ENCODE data around the gene BTBD9.

Gene BTBD9

DNA sequence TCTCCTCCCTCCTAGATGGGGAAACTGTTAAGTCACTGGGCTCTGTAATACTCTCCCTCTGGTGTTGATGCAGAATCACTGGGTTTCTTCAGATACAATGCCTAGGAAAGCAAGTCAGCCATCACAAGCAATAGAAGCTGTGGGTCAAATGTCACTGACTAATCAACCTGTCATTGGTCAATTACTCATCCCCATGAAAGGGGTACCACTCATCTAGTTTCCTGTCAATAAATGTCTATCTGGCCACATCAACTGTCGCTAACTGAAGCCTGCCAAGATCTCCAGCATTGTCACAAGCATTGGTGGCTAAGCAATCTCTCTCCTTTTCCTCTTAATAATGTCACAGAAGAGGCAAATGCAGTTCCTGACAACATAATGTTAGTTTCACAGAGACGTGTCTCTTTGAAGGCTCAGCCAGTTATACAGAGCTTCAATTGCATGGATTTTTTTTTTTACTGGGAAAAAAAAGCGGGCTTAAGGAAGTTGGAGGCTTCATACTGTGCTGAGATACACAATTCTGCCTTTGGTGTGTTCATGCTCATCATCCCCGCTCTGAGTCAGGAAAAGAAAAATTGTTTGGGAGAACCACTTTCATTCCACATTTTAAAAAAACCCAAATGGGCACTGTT, 355.9 kb downstream of the BTBD9 start:
- H3K27me3 ChIP-seq (ENCODE audit: control insufficient read depth, low read length), result peaks cover 6% of the 10 kb centered on the region; the same call in 1 of the 2 replicates
- H3F3A ChIP-seq (ENCODE audit: control insufficient read depth, insufficient read depth), result no peaks in the 10 kb centered on the region
- H3K9me2 ChIP-seq (replicated peaks; ENCODE audit: control insufficient read depth, low read length), result no peaks in the 10 kb centered on the region
- no peaks in the 10 kb centered on the region for H3K9me3 ChIP-seq (ENCODE audit: control insufficient read depth, insufficient read depth, low read length)
- no peak overlapping the region for H3K4me2 ChIP-seq (ENCODE audit: low read length)
- H4K20me1 ChIP-seq (ENCODE audit: control insufficient read depth, insufficient read depth, low read depth, low read length), result no peaks in the 10 kb centered on the region
- H3K4me1 ChIP-seq (ENCODE audit: control insufficient read depth, low read length), result no peaks in the 10 kb centered on the region
- no peak overlapping the region for H3K27ac ChIP-seq (ENCODE audit: low read depth, low read length)
- no peak for TF ChIP-seq EZH2phosphoT487 (IDR thresholded peaks at IDR 0.05; ENCODE audit: borderline replicate concordance, low read length)
- TF ChIP-seq, protein P1, sequence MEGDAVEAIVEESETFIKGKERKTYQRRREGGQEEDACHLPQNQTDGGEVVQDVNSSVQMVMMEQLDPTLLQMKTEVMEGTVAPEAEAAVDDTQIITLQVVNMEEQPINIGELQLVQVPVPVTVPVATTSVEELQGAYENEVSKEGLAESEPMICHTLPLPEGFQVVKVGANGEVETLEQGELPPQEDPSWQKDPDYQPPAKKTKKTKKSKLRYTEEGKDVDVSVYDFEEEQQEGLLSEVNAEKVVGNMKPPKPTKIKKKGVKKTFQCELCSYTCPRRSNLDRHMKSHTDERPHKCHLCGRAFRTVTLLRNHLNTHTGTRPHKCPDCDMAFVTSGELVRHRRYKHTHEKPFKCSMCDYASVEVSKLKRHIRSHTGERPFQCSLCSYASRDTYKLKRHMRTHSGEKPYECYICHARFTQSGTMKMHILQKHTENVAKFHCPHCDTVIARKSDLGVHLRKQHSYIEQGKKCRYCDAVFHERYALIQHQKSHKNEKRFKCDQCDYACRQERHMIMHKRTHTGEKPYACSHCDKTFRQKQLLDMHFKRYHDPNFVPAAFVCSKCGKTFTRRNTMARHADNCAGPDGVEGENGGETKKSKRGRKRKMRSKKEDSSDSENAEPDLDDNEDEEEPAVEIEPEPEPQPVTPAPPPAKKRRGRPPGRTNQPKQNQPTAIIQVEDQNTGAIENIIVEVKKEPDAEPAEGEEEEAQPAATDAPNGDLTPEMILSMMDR (IDR thresholded peaks at IDR 0.05; ENCODE audit: low read depth, low read length, poor library complexity, severe bottlenecking), result no peak
- no peaks in the 10 kb centered on the region for H3K79me2 ChIP-seq (ENCODE audit: control insufficient read depth, low read length)
- H3K4me3 ChIP-seq (ENCODE audit: low read length), result no peak overlapping the region
- no peaks in the 10 kb centered on the region for H3K36me3 ChIP-seq (ENCODE audit: control insufficient read depth, low read length)

DNA sequence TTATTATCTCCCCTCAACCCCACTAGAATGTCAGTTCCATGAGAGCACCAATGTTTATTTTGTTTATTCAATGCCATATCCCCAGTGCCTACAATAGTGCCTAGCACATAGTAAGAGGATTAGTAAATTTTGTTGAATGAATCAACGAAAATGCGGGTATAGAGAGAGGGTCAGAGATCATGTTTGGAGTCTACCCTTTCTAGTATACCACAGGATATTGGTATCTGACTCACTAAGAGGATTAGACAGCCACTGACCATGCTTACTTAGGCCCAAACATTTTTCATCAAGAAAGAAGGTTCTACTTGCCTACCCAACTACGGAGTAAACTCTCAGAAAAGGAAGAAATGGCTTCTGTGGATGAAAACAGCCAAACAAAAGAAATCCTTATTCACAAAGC, 356.8 kb downstream of the BTBD9 start:
- no peak overlapping the region for H3K27ac ChIP-seq (ENCODE audit: low read depth, low read length)
- H3K4me3 ChIP-seq (ENCODE audit: low read length), result no peak overlapping the region
- H3K79me2 ChIP-seq (ENCODE audit: control insufficient read depth, low read length), result no peaks in the 10 kb centered on the region
- TF ChIP-seq, protein P1 (IDR thresholded peaks at IDR 0.05; ENCODE audit: low read depth, low read length, poor library complexity, severe bottlenecking), result no peak
- TF ChIP-seq EZH2phosphoT487 (IDR thresholded peaks at IDR 0.05; ENCODE audit: borderline replicate concordance, low read length), result no peak
- H3K27me3 ChIP-seq (ENCODE audit: control insufficient read depth, low read length), result peaks cover 10% of the 10 kb centered on the region; the same call in 1 of the 2 replicates
- H4K20me1 ChIP-seq (ENCODE audit: control insufficient read depth, insufficient read depth, low read depth, low read length), result no peaks in the 10 kb centered on the region
- H3K36me3 ChIP-seq (ENCODE audit: control insufficient read depth, low read length), result no peaks in the 10 kb centered on the region
- H3K4me2 ChIP-seq (ENCODE audit: low read length), result no peak overlapping the region
- H3K4me1 ChIP-seq (ENCODE audit: control insufficient read depth, low read length), result no peaks in the 10 kb centered on the region
- no peaks in the 10 kb centered on the region for H3F3A ChIP-seq (ENCODE audit: control insufficient read depth, insufficient read depth)
- H3K9me3 ChIP-seq (ENCODE audit: control insufficient read depth, insufficient read depth, low read length), result no peaks in the 10 kb centered on the region
- no peaks in the 10 kb centered on the region for H3K9me2 ChIP-seq (replicated peaks; ENCODE audit: control insufficient read depth, low read length)

DNA sequence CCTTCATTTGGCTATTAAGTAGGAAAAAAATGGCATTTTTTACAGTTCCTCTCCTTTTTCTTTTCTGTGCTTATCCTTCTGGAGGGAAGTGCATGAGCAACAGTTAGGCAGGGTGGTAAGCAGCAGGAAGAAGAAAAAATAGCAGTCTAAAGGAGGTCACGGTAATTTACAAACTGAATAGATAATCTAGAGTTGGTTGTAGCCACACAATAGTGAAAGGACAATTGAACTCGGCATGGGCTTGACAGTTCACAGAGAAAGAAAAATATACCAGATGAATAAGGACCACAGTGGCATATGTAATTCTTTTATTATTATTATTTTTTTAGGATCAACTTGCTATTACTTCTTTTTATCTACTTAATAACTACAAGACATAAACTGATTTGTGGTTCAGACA, 358.6 kb downstream of the BTBD9 start:
- Histone ChIP-seq H3K79me2 (ENCODE audit: control insufficient read depth, low read length) (no peaks in the 10 kb centered on the region), H3K9me2 (replicated peaks; ENCODE audit: control insufficient read depth, low read length) (no peaks in the 10 kb centered on the region), H3K9me3 (ENCODE audit: control insufficient read depth, insufficient read depth, low read length) (no peaks in the 10 kb centered on the region), H3K4me3 (ENCODE audit: low read length) (no peak overlapping the region), H4K20me1 (ENCODE audit: control insufficient read depth, insufficient read depth, low read depth, low read length) (no peaks in the 10 kb centered on the region), H3K4me2 (ENCODE audit: low read length) (no peak overlapping the region), H3K27me3 (ENCODE audit: control insufficient read depth, low read length) (peaks cover 10% of the 10 kb centered on the region; the same call in 1 of the 2 replicates), H3F3A (ENCODE audit: control insufficient read depth, insufficient read depth) (no peaks in the 10 kb centered on the region), H3K4me1 (ENCODE audit: control insufficient read depth, low read length) (no peaks in the 10 kb centered on the region), H3K36me3 (ENCODE audit: control insufficient read depth, low read length) (no peaks in the 10 kb centered on the region), H3K27ac (ENCODE audit: low read depth, low read length) (no peak overlapping the region)
- TF ChIP-seq, protein P1 (IDR thresholded peaks at IDR 0.05; ENCODE audit: low read depth, low read length, poor library complexity, severe bottlenecking), result no peak
- no peak for TF ChIP-seq EZH2phosphoT487 (IDR thresholded peaks at IDR 0.05; ENCODE audit: borderline replicate concordance, low read length)

Measured in DOHH2 (cell line).